Measurements from ENCODE around the gene CLIP3.

Gene CLIP3

GRCh38 chr19:36028313-36029041 lies 4.2 kb downstream of the CLIP3 start:
- TF ChIP-seq EZH2phosphoT487 (IDR thresholded peaks at IDR 0.05; ENCODE audit: low read length): no peak
- TF ChIP-seq CTCF (IDR thresholded peaks at IDR 0.05; ENCODE audit: low read length): no peak
- no peak for TF ChIP-seq EZH2 (optimal IDR thresholded peaks at IDR 0.05; ENCODE audit: low read depth, low read length)
- H3K4me1 ChIP-seq (ENCODE audit: low read length): no peaks in the 10 kb centered on the region

GRCh38 chr19:36027696-36028095 lies 5.0 kb downstream of the CLIP3 start:
- Histone ChIP-seq H3K4me3 (ENCODE audit: low read length) (no peak overlapping the region), H3K9me2 (replicated peaks; ENCODE audit: insufficient read depth, low read length) (no peaks in the 10 kb centered on the region), H3K9ac (ENCODE audit: low read length) (no peak overlapping the region), H3K36me3 (replicated peaks; ENCODE audit: insufficient read depth, low read length) (no peaks in the 10 kb centered on the region), H3K4me1 (ENCODE audit: low read length) (no peaks in the 10 kb centered on the region), H3K79me2 (ENCODE audit: low read length) (no peaks in the 10 kb centered on the region), H3F3A (ENCODE audit: insufficient read depth, low read length) (peaks cover 4% of the 10 kb centered on the region; the same call in 1 of the 2 replicates), H3K4me2 (ENCODE audit: low read depth, low read length) (no peak overlapping the region), H3K27me3 (replicated peaks; ENCODE audit: insufficient read depth, low read length) (no peaks in the 10 kb centered on the region), H4K20me1 (ENCODE audit: insufficient read depth, low read length) (no peaks in the 10 kb centered on the region), H3K9me3 (replicated peaks; ENCODE audit: insufficient read depth, low read length) (no peaks in the 10 kb centered on the region), H3K27ac (ENCODE audit: low read length) (no peak overlapping the region), H2AFZ (ENCODE audit: low read length) (no peak overlapping the region)
- no peak for TF ChIP-seq EZH2phosphoT487 (IDR thresholded peaks at IDR 0.05; ENCODE audit: low read length)
- no peak for TF ChIP-seq EZH2 (optimal IDR thresholded peaks at IDR 0.05; ENCODE audit: low read depth, low read length)
- no peak for TF ChIP-seq CTCF (IDR thresholded peaks at IDR 0.05; ENCODE audit: low read length)
- no peak for DNase-seq

More at GRCh38 chr19:36028313-36029041, 4.2 kb downstream of the CLIP3 start:
- DNase-seq: no peak
- no peaks in the 10 kb centered on the region for H3K36me3 ChIP-seq (replicated peaks; ENCODE audit: insufficient read depth, low read length)
- no peaks in the 10 kb centered on the region for H3K27me3 ChIP-seq (replicated peaks; ENCODE audit: insufficient read depth, low read length)
- no peak overlapping the region for H3K4me3 ChIP-seq (ENCODE audit: low read length)
- H3K9me2 ChIP-seq (replicated peaks; ENCODE audit: insufficient read depth, low read length): no peaks in the 10 kb centered on the region
- peaks cover 4% of the 10 kb centered on the region; the same call in 1 of the 2 replicates for H3F3A ChIP-seq (ENCODE audit: insufficient read depth, low read length)
- no peak overlapping the region for H3K4me2 ChIP-seq (ENCODE audit: low read depth, low read length)
- no peaks in the 10 kb centered on the region for H4K20me1 ChIP-seq (ENCODE audit: insufficient read depth, low read length)
- no peak overlapping the region for H3K9ac ChIP-seq (ENCODE audit: low read length)
- H3K9me3 ChIP-seq (replicated peaks; ENCODE audit: insufficient read depth, low read length): no peaks in the 10 kb centered on the region
- H3K27ac ChIP-seq (ENCODE audit: low read length): no peak overlapping the region
- no peaks in the 10 kb centered on the region for H3K79me2 ChIP-seq (ENCODE audit: low read length)
- H2AFZ ChIP-seq (ENCODE audit: low read length): no peak overlapping the region

- H3K79me2 ChIP-seq (ENCODE audit: low read length): no peaks in the 10 kb centered on the region
- no peak for DNase-seq
- H2AFZ ChIP-seq (ENCODE audit: low read length): no peak overlapping the region
- no peak overlapping the region for H3K27ac ChIP-seq (ENCODE audit: low read length)
- H3K36me3 ChIP-seq (replicated peaks; ENCODE audit: insufficient read depth, low read length): no peaks in the 10 kb centered on the region
- H3K27me3 ChIP-seq (replicated peaks; ENCODE audit: insufficient read depth, low read length): no peaks in the 10 kb centered on the region
- peaks cover 4% of the 10 kb centered on the region; the same call in 1 of the 2 replicates for H3F3A ChIP-seq (ENCODE audit: insufficient read depth, low read length)
- TF ChIP-seq EZH2 (optimal IDR thresholded peaks at IDR 0.05; ENCODE audit: low read depth, low read length) (no peak), EZH2phosphoT487 (IDR thresholded peaks at IDR 0.05; ENCODE audit: low read length) (no peak), CTCF (IDR thresholded peaks at IDR 0.05; ENCODE audit: low read length) (no peak)
- no peaks in the 10 kb centered on the region for H3K4me1 ChIP-seq (ENCODE audit: low read length)
- no peaks in the 10 kb centered on the region for H3K9me3 ChIP-seq (replicated peaks; ENCODE audit: insufficient read depth, low read length)
- no peak overlapping the region for H3K4me2 ChIP-seq (ENCODE audit: low read depth, low read length)
- H3K9ac ChIP-seq (ENCODE audit: low read length): no peak overlapping the region
- H3K9me2 ChIP-seq (replicated peaks; ENCODE audit: insufficient read depth, low read length): no peaks in the 10 kb centered on the region
- H4K20me1 ChIP-seq (ENCODE audit: insufficient read depth, low read length): no peaks in the 10 kb centered on the region
- H3K4me3 ChIP-seq (ENCODE audit: low read length): no peak overlapping the region
Measured at GRCh38 chr19:36026091-36026876, 6.4 kb downstream of the CLIP3 start.
